ENCODE results near the gene RTN4RL1. TPM values are rescaled to one million over a fixed set of nuclear protein-coding genes. Genes with fewer than 3 reads are reported as not detected.
A peak's percentile ranks its signal among the peaks of the same experiment; 100 is the strongest.

Gene RTN4RL1
- total RNA-seq, 1 donor from 2014 or later = 3.0 TPM

DNA sequence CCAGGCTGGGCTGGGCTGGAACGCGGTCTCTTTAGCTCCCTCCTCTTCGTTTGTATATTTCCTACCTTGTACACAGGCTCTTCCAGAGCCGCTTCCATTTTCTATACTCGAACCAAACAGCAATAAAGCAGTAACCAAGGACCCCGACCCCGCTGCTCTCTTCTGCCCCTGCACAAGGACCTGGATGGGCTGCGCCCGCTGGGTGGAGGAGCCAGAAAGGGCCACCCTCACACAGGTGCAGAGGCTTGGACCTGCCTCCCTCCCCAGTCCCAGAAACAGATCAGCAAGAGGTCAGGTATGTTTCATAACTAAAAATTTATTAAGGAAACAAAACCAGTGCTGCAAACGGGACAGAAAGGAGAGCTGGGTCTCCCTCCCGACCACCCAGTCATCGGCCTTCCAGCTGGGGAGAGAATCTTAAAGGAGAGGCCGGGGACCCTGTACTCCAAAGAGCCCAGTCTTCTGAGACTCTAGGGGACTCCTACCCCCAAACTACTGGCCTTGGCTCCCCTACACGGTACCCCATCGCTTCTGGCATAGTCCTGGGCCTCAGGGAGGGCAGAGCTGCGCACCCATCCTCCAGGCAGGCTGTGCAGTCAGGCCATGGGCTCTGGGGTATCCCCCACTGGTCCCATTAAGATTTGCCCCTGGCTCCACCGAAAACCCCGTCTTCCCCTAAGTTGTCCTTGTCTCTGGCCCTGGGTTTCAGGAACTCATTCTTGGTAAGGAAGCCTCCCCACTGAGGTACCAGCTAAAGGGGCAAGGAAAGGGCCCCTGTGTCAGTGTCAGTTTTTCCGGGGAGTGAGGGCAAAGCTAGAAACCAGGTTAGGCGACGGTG is 34.6 kb upstream of the RTN4RL1 start:
- DNase-seq = no peak

- DNase-seq = peak; percentile 15
Measured at GRCh38 chr17:2058586-2059546, 33.7 kb upstream of the RTN4RL1 start.

GRCh38 chr17:2057760-2058585 is 32.8 kb upstream of the RTN4RL1 start:
- no peak for DNase-seq

GRCh38 chr17:2057175-2057759 is 32.1 kb upstream of the RTN4RL1 start:
- no peak for DNase-seq

GRCh38 chr17:2056206-2057174 is 31.4 kb upstream of the RTN4RL1 start:
- no peak for DNase-seq

DNA sequence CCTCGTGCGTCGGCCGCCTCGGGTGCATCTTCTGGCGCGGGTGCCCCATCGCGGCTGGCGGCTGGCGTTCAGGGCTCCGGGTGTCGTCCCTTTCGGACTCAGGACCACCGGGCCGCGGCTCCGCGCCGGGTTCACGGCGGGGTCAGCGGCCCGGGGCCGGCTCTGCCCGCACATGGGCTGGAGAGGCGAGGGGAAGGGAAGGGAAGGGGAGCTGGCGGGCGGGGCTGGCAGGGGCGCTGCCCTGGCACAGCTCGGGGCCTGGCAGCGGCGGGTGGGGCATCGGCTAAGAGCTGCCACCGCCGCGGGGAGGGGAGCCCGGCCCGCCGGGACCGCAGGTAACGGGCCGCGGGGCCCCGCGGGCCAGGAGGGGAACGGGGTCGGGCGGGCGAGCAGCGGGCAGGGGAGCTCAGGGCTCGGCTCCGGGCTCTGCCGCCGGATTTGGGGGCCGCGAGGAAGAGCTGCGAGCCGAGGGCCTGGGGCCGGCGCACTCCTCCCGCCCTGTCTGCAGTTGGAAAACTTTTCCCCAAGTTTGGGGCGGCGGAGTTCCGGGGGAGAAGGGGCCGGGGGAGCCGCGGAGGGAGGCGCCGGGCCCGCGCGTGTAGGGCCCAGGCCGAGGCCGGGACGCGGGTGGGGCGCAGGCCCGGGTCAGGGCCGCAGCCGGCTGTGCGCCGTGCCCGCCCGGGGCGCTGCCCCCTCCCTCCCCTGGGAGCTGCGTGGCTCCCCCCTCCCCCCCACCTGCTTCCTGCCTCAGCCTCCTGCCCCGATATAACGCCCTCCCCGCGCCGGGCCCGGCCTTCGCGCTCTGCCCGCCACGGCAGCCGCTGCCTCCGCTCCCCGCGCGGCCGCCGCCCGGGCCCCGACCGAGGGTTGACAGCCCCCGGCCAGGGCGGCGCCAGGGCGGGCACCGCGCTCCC is 30.4 kb upstream of the RTN4RL1 start:
- no peak for DNase-seq

- peak; percentile 73 for DNase-seq
Measured at GRCh38 chr17:2054512-2055291, 29.6 kb upstream of the RTN4RL1 start, which contains the start of gene HIC1. TSS of gene HIC1 (plus strand) at chr17:2055103. CDS start at chr17:2056691, 1,588 bp downstream.

DNA sequence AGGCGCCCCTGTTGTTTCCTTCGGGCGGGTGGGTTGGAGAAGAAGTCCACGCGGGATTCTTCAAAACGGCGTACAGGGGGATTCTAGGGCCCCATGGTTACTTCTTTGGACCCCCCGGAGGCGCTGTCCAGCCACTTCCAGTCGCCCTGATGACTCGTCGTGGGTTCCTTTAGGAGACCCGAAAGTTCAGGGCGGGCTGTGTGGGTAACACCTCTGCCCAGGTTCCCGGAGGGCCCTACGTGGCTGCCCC is 29.1 kb upstream of the RTN4RL1 start:
- peak; percentile 60 for DNase-seq

DNA sequence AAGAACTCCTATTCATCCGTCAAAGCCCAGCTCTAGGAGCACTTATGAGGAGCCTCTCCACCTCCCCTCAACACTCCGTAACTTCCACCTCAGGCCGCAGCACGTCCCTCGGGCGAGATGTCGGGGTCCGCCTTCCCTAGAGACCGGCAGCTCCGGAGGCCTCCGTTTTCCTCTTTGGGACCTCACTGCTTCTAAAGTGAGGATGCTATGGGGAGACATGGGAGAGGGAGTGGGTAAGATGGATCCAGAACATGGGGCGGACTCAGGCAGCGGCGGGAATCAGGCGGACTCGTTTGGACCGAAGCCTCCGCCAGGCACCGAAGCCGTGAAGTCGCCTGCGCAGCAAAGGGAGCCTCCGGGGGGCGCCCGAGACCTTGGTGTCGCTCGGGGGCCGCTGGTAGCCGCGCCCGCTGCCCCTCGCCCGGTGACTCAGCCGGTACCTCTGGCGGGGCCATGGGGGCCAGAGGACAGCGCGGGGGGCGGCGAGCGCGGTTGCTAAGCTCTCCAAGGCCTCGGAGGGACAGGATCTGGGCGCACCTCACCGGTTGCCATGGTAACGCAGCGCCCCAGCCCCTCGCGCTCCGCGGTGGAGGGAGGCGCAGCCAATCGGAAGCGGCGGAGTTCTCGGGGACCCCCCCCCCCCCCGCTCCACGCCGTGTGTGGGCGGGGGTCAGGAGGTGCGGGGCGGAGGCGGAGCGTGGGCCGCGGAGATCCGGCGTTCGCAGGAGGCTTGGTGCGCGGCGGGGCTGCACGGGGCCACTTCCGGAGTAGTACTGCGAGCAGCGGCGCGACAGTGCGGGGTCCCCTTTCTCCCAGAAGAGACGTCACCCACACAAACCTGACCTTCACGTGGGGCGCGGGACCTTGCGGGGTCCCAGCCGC is 28.5 kb upstream of the RTN4RL1 start:
- DNase-seq = peak; percentile 64

DNA sequence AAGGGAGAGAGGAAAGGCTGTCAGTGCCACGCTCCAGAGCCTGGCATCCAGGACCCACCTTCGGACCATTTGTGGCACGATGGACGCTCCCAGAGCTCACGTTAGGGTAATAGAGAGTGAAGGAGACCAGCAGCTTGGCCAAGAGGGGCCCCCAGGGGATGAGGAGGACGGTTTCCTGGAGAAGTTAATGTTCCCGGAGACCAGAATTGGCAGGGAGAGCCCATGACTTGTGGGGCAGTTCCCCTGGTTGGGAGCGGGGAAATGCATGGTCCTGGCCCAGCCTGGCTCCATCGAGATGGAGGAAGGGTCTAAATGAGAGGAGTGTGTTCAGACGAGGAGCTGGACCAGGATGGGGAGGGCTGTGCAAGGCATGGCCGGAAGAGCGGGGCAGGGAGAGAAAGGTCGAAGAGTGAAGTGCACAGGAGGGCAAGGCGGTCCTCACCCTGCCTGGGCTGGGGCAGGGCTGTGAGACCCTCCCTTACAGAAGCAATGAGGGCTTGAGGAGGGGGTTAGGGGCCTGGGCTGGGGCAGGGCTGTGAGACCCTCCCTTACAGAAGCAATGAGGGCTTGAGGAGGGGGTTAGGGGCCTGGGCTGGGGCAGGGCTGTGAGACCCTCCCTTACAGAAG is 26.9 kb upstream of the RTN4RL1 start:
- no peak for DNase-seq

- peak; percentile 28 for DNase-seq
Measured at GRCh38 chr17:2051061-2051932, 26.2 kb upstream of the RTN4RL1 start.

DNA sequence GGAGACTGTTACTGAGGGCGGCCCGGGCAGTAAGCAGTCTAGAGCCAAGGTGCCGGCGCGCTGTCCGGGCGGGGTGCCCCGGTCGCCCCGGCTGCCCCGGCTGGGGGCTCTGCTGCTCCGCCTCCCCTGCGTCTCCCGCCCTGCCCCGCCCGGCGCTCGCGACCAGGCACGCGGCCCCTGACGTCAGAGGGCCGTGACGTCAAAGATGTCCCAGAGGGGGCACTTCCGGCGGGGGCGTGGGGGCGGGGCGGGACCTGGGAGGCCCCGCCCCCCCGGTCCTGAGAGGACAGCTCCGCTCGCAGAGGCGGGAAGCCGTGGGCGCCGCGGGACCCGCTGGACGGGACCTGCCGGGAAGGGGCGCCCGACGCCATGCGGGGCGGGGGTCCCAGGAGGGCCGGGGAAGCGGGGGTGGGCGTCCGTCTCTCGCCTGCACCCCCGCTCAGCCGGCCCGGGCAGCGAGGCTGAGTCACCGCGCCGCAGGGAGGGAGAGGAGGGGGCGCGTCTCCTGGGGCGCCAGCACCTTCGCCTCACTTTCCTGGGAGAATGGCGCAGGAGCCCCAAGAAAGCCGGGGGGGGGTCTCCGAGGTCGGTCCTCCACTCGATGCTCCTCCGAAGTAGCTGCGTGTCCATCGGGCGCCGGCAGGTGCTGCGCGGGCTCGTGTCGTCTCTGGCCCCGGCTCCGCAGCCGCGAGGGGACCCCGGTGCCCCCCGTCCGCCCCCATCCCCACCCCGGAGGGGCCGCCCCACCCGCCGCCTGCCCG is 25.3 kb upstream of the RTN4RL1 start:
- peak; percentile 35 for DNase-seq

DNA sequence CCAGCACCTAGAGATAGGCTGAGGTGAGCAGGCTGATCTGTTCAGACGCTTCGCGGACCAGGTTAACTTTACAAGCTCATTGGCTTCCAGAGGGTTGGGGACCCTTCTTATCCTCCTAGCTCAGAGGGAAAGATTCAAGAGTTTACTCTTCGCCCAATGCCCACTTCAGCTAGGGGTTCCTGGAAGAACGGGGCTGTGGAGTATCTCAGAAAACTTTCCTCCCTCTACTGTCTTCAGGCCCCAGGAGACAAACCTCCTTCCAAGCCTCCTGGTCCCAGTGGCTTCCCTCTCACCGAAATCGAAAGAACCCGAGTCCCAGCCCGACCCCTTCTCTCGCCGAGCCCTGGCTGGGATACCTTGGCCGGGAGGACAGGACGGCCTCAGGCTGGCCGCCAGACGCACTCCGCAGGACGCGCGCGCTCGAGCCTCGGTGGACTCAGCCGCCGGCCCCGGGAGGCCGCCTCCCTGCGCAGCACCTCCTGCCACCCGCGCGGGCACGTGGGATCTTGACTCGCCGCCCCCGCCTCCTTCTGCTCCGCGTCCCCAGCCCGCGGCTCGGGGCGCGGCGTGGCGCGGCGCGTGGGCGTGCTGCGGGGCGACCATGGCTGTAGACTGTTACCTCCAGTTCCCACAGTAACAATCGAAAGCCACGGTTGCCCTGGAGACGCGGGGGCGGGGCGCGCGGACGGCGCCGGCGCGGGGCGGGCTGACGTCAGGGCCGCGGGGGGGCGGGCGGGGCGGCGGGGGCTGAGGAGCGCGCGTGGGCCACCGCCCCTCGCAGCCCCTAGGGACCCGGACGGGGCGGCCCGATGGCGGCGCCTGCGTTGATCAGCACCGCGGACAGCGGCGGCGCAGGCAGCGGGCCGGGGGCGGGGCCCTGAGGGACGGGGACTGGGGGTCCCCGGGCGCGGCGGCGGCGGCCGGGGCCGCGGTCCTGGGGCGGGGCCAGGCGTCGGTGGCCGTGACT is 24.5 kb upstream of the RTN4RL1 start:
- DNase-seq = peak; percentile 76

- DNase-seq = no peak
Measured at GRCh38 chr17:2048805-2049204, 23.7 kb upstream of the RTN4RL1 start.
